GM13977 (cell line): ENCODE results near the gene TMEM191C.
"Not testable (repeated sequence)": the region's sequence is repeated elsewhere in the genome, so short reads cannot be mapped to it uniquely, and the experiment has no call there.

ENCODE experiments used
- DNase-seq: peaks from one replicate; pipeline ENCODE4 v3.0.0; 2012; ENCODE audit warnings: low spot score
- in situ Hi-C: fragments of 300-500 bp; cut with MboI; formaldehyde crosslinking; loops from one replicate; pipeline ENCODE4 v1.12.0; 2022; ENCODE audit warnings: low sequenced_read_pairs, low pct_unique_long_range_greater_than_20kb, mixed read lengths, inconsistent platforms; ENCODE audit not compliant: unreplicated experiment

The TMEM191C gene

DNA sequence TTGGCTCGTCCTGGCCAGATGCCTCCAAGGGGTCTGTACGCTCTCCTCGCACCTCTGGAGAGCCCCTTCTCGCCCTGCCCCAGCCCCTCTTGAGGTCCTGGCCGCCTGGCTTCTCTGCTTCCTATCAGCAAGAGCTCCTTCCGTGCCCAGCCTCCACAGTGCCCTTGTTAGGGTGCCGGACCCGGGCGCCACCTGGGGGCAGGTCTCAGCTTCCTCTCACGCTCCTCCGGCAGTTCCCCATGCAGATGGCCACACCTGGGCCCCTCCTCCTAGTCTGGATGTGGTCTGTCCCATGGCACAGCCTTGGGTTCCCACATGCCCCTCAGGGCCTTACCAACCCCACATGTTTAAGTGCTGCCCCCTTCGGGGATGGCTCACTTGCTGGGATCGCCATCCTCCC lies 6.5 kb downstream of the TMEM191C start:
- in situ Hi-C loops = not testable (repeated sequence)

DNA sequence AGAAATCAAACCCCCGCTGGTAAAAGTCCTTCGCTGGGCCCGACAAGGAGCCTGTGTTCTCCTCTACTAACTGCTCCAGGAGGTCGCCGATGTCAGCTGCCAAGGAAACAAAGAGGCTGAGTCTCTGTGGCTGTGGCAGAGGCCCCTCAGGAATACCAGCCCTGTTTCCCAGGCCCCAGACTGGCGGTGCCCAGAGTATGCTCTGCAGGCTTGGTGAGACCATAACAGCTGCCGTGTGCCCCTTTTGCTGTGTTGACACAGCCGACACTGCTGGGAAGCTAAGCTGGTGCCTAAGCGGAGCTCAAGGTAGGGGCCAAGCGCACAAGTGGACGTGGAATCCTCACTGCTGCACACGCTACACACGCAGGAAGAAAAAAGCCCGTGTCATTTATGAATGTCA lies 16.9 kb downstream of the TMEM191C start:
- DNase-seq, in situ Hi-C loops: not testable (repeated sequence)

More for the DNA sequence above, 6.5 kb downstream of the TMEM191C start:
- DNase-seq = not testable (repeated sequence)

DNA sequence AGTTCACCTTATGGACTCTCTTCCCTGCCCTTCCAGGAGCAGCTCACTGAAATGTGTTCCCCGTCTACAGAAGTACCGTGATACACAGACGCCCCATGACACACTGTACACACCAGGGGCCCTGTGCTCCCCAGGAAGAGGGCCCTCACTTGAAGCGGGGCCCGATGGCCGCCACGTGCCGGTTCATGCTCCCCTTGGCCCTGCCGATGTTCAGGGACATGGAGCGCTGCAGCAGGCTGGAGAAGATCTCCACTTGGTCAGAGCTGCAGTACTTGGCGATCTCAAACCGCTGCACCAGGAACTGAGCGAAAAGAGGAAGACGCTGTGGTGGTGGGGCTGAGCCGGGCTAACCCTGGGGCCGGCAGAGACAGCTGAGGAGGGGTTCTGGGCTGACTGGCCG lies 20.5 kb downstream of the TMEM191C start:
- in situ Hi-C loops, DNase-seq: not testable (repeated sequence)

DNA sequence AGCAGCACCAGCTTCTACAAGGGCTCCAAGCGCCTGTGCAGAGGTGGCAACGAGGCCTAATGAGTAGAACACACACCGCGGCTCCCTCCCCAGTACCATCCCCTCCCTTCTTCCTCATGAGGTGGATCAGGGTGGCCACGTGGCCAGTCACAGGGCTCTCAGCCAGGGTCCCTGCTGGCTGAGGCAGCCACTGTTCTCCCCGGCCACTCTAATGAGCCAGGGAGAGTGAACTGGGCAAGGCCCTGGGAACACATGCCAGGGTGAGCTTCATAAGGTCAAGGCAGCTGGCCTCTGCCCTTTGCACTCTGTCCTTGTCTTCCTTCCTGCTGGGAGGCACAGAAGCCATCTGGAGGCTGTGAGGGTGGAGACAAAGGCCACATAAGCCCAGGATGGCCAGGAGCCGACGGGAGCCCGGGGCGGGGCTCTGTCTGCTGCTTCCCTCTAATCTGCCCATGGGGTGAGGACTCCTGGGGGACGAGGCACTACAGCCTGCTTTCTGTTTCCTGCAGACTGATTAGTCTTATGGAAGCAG lies 22.0 kb downstream of the TMEM191C start:
- DNase-seq, in situ Hi-C loops: not testable (repeated sequence)

DNA sequence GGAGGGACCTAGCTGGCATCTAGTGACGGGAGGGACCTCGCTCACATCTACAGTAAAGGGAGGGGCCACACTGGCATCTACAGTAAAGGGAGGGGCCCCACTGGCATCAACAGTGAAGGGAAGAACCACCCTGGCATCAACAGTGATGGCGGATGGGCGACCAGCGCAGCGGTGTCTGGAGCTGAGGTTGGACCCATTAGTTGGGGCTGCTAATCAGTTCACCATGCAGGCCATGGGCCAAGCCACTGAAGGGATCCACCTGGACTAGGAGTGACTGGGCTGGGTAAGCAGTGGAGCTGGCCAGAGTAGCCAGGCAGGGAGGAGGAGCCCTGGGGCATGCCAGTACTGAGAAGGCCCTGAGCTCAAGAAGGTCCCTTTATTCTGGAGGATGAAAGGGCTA lies 23.4 kb downstream of the TMEM191C start:
- in situ Hi-C loops, DNase-seq: not testable (repeated sequence)

DNA sequence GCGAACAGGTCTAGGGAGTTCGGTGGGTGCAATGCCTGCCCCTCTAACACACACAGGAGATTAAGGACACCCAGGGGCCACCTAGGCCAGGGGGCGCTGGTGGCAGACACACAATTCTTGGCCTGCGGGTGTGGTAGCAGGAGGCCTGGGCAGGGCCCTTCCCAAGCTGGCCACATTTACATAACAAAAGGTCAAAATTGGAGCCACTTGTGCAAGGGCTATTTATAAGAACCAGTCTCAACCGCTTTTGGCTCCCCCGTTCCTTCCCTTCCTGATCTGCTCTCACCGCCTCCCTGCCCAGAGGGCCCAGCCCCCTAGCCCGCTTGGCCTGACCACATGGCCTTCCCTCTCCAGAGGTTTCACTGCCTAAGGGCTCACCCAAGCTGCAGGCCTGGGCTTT lies 25.1 kb downstream of the TMEM191C start:
- DNase-seq, in situ Hi-C loops: not testable (repeated sequence)

DNA sequence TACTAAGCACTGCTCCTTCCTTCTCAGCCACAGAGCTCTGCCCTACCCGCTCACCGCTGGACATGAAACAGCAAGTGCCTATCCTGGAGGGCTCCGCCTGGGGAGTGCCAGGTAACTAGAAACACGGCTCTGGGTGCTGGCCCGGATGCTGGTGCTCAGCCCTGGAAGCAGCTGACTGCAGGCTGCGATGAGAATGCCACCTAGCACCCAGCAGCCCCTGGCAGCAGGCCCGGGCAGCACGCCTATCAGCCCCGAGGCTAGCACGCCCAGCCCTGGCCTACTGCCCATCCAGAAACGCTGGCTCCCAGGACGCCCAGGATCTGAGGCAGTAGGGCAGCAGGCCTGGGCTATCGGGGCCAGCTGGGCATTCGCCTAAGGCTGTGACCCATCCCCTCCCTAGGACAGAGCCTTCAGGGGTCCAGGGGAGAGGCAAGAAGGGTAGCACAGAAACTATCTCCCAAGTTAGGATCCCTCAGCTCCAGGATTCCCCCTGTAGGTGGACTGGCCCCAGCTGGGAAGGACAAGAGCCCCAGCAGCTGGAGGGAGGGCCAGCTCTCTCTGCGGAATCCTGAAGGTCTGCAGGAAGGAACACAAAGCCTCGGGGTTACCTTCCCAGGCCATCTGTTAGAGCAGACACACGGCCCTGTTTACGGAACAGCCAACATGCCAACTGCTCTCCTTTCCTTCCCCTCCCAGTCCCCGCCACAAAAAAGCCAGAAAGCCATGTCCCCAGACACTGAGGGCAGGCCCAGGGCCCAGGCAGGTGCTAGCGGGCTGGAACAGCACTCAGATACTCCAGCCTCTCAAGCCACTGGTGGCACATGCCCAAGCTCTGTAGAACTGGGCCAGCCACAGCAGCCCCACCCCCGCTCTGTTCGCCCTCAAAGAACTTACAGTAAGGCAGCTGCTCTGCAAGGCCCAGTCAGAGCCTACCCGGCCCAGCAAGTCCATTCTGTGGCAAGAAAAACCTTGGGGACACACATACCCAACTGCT lies 26.9 kb downstream of the TMEM191C start:
- DNase-seq, in situ Hi-C loops: not testable (repeated sequence)

DNA sequence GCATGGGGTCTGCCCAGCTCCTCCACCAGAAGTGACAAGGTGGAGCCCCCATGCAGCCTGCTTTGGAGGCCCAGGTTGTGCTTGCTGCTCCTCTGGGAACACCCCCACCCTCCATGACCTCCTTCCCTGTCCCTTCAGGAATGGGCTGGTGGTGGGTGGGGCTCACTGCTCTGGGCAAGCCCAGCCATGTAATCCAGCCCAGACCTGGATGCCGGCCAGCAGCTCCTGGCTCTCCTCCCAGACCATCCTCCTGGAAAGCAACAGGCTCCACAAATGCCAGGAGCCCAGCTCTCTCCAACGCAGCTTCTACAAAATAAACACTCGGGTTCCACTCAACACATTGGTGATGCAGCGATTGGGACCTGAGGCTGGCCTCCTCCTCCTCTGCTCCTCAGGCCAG lies 30.8 kb downstream of the TMEM191C start:
- in situ Hi-C loops, DNase-seq: not testable (repeated sequence)

DNA sequence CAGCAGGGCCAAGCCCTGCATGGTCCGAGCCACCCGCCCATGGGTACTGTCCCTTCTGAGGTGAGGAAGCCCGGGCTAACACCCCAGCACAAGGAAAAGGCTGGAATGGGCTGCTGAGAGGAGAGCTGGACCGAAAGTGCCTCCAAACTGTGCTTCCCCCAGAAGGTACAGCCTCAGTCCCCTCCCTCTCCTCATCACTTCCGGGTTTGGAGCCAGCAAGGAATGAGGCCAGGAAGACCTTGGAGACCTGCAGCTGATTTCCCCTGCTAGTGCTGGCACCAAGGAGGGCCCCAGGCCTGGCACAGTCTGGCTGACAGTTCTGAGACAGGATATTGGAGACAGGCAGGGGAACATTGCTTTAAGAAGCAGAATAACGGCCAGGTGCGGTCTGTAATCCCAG lies 31.3 kb downstream of the TMEM191C start:
- DNase-seq, in situ Hi-C loops: not testable (repeated sequence)

DNA sequence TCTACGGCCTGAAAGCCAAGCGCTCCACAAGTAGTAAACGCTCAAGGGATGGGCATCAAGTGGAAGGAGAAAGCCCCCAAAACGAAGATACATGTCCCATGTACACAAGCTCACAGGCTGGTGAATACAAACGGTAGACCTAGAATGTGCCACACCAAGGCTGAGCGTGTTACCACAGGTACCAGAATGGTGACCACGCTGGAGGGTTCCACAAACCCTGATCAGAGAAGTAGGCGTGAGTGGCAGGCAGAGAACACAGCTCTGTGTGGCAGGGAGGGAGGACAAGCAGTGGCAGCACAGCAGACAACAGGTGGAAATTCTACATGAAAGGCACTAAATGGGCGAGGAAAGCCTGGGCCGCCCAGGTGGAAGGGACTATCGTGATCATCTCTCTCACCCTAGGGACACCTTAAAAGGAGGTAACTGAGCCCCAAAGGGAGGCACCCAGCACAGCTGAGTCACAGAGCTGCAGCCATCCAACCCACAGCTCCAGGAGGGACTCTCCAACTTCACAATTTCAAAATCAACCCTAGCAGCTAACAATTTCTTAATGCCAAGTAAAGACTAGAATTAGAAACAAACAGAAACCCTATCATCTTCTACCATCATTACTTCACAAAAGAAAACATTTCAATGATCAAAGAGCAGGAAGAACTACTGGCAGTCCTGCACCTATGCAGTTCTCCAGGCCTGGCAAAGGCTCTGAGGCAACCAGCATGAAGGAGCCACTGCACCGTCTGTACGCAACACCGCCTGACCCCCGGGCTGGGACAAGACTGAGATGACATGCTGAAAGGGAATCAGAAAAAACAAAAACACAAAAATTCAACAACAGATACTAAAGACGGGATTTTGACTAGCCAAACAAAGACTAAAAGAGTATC lies 32.7 kb downstream of the TMEM191C start:
- DNase-seq, in situ Hi-C loops: not testable (repeated sequence)

DNA sequence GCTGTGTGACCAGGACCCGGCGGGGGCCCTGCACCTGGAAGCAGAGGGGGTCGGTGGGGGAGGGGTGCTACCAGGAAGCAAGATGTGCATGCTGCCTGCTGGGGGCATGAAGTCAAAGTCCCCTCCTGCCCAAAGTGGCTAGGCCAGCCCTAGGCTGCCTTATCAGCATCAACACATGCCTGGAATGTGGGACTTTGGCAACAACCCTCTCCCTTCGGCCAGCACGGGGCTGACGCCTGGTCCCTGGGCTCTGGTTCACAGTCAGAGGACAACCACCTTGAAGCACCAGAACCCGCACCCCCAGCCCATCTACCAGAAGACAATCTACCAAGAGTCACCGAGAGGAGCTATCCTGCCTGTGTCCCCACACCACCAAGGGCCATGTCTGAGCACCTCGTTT lies 43.2 kb downstream of the TMEM191C start:
- DNase-seq, in situ Hi-C loops: not testable (repeated sequence)

DNA sequence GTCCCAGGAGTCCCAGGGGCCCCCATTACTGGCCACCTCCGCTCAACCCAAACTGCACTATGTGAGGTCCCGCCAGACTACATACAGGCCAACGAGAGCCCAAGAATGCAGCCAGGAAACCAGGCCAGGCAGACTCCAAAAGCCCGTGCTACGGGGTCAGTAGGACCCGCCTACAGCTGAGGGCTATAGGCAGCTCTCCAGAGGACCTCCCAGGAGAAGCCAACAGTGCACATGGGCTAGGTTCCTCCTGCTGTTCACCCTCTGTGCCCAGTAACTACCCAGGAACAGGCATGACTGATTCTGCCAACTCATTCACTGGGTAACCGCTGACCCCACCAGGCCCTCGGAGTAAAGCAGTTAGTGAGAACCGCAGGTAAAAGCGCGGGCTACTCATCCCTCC lies 44.8 kb downstream of the TMEM191C start:
- in situ Hi-C loops, DNase-seq: not testable (repeated sequence)

DNA sequence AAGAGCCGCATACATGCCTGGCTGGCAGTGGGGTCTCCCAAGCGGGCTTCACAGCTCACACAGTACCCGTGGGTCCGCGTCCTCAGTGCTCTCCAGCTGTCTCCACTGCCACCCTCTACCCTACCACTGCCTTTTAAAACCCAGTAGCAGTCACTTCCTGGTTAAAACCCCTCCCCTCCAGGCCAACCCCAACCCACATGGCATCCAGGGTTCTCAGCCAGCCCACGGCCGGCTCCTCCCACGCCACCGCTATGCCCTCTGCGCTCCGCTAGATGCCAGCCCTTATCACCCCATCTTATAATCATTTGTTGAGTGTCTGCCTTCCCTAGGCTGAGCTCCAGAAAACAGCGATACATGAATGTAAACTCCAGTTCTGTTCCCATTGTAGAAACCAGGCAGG lies 46.9 kb downstream of the TMEM191C start:
- DNase-seq, in situ Hi-C loops: not testable (repeated sequence)

DNA sequence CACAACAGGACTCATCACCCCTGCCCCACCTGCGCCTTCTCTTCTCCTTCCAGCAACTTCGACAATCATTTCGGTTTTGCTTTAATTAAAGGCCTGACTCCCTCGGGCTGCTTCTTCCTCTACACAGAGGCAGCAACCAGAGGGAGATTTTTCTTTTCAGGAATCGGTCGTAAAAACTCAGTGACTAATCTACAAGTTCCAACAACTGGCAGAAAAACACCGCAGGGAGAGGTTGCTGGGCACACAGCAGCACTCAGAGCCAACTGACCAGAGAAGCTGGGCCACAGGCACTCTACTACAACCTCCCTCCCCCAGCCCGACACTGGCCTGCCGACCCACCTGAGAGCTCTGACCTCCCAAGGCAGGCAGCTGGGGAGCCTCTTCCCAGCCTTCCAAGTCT lies 48.0 kb downstream of the TMEM191C start:
- in situ Hi-C loops, DNase-seq: not testable (repeated sequence)

DNA sequence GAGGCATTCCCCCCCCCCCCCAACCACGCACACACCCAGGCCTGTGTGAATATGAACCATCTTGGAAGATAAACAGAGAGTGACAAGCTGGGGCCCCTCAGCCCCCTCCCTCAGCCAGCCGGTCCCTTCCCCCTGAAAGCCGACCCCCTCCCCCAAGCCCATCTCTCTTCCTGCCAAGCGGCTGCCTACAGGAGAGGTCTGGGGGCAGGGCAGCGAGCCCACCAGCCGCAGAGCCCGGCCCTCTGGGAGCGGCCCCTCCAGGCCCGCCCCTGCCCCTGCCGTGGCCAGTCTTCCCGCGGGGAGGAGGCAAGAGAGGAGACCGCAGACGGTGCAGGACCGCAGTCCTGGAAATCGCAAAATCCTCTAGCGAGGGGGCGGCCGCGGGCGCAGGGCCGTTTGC lies 49.3 kb downstream of the TMEM191C start:
- DNase-seq, in situ Hi-C loops: not testable (repeated sequence)

DNA sequence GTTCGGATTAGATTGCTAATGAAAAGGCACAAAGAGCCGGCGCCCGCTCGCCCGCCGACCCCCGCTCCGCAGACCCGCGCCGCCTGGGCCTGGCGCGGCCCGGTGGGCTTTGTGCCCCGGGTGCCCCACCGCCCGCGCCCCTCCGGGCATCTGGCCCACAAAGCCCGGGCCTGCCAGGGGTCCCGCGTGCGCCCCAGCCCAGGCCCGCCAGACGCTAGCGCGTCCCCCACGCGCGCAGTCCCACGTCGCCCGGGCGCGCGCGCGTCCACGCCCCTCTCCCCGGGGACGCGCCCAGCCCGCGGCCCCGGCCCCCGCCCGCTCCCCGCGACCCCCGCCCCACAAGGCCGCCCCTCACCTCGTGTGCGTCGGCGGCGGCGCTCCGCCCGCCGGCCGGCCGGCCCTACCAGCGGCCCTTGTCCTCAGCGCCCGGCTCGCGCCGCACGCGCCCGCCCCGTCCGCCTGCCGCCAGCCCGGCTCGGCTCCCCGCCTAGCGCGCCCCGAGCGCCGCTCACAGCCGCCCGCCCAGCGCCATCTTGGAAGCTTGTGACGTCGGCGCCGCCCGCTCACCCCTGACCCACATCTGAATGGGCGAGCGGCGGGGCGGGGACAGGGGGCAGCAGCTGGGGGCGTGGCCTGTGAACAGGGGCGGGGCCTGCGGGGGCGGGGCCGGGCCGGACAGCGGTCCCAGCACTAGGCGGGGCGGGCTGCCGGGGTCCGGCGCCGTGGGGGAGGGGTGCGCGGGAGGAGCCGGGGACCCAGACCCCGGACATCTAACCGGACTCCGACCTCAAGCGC lies 50.0 kb downstream of the TMEM191C start:
- DNase-seq, in situ Hi-C loops: not testable (repeated sequence)
